Uterus (tissue), 2 donors: ENCODE data around the gene PSMA6.

ENCODE experiments used
- POLR2A ChIP-seq, 2 donors: fragments of 450-650 bp; IDR thresholded peaks; one replicate each; pipeline ENCODE4 v1.6.1; 2016; ENCODE audit warnings: antibody characterized with exemption in 2 of 2, mild to moderate bottlenecking in 1 of 2, moderate library complexity in 1 of 2
- TF ChIP-seq, protein P1 (sequence below), 4 experiments: fragments of 200-600 bp in 2 of 4; fragments of 450-650 bp in 2 of 4; sonication (generic) in 2 of 4; IDR thresholded peaks; one replicate each; pipeline ENCODE4 v1.5.1; 2016 to 2019; ENCODE audit warnings: antibody characterized with exemption in 4 of 4, mild to moderate bottlenecking in 2 of 4, moderate library complexity in 1 of 4

DNA sequence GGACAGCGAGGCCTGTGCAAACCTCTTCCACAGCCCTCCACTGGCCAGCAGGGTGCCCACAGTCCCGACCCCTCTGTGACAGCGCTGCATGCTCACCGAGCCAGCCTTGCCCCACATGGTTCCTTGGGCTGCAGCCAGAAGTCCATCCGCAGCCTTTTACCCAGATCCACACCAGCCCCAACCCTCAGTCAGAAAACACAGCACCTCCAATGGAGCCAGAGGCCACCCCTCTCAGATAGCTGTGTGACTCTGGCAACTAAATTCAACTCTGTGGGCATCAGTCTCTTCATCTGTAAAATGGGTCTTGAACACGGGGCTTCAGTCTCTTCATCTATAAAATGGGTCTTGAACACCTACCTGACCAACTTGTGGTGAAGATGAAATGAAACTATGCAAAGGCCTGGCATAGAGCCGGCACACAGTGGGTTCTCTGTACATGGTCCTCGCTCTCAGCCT lies 74.4 kb downstream of the PSMA6 start:
- no peak for TF ChIP-seq POLR2A (IDR thresholded peaks at IDR 0.05)
- TF ChIP-seq, protein P1, sequence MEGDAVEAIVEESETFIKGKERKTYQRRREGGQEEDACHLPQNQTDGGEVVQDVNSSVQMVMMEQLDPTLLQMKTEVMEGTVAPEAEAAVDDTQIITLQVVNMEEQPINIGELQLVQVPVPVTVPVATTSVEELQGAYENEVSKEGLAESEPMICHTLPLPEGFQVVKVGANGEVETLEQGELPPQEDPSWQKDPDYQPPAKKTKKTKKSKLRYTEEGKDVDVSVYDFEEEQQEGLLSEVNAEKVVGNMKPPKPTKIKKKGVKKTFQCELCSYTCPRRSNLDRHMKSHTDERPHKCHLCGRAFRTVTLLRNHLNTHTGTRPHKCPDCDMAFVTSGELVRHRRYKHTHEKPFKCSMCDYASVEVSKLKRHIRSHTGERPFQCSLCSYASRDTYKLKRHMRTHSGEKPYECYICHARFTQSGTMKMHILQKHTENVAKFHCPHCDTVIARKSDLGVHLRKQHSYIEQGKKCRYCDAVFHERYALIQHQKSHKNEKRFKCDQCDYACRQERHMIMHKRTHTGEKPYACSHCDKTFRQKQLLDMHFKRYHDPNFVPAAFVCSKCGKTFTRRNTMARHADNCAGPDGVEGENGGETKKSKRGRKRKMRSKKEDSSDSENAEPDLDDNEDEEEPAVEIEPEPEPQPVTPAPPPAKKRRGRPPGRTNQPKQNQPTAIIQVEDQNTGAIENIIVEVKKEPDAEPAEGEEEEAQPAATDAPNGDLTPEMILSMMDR (IDR thresholded peaks at IDR 0.05), result no peak
